Esophagus muscularis mucosa (tissue), 4 donors: ENCODE results near the gene NANOG. TPM values are rescaled to one million over a fixed set of nuclear protein-coding genes. Genes with fewer than 3 reads are reported as not detected.
"Not testable (repeated sequence)": the region's sequence is repeated elsewhere in the genome, so short reads cannot be mapped to it uniquely, and the experiment has no call there.

ENCODE experiments used
- DNase-seq: peaks from one replicate; pipeline ENCODE4 v3.0.0-alpha.2; 2017; ENCODE audit errors: extremely low spot score
- H3K27ac ChIP-seq, 4 donors: fragments of 200-600 bp; sonication (generic); replicated peaks in 1 of 4; 1 replicate in 3 of 4; 2 replicates in 1 of 4; pipeline ENCODE4 v1.5.1; 2016 to 2019; ENCODE audit warnings: mild to moderate bottlenecking in 1 of 4
- H3K27me3 ChIP-seq, 4 donors: fragments of 200-600 bp; sonication (generic); one replicate each; pipeline versions ENCODE4 v1.5.1 to v1.6.0; 2016 to 2019
- H3K36me3 ChIP-seq, 4 donors: fragments of 200-600 bp; sonication (generic); one replicate each; pipeline ENCODE4 v1.5.1; 2016 to 2019
- H3K4me1 ChIP-seq, 4 donors: fragments of 200-600 bp; sonication (generic); one replicate each; pipeline ENCODE4 v1.5.1; 2016 to 2019
- H3K4me3 ChIP-seq, 4 donors: fragments of 200-600 bp; sonication (generic); 1 replicate in 2 of 4; 2 replicates in 2 of 4; pipeline ENCODE4 v1.5.1; 2016 to 2019; ENCODE audit warnings: mild to moderate bottlenecking in 4 of 4, moderate library complexity in 1 of 4
- H3K9me3 ChIP-seq, 4 donors: fragments of 200-600 bp; sonication (generic); 1 replicate in 3 of 4; 2 replicates in 1 of 4; pipeline ENCODE4 v1.5.1; 2016 to 2019
- CTCF ChIP-seq, 3 experiments: fragments of 200-600 bp in 2 of 3; fragments of 450-650 bp in 1 of 3; sonication (generic) in 2 of 3; IDR thresholded peaks; one replicate each; pipeline ENCODE4 v1.5.1; 2017 to 2019; ENCODE audit warnings: antibody characterized with exemption in 3 of 3, mild to moderate bottlenecking in 2 of 3, moderate library complexity in 1 of 3
- EP300 ChIP-seq: sonication (generic); formaldehyde crosslinking; IDR thresholded peaks from one replicate; pipeline ENCODE4 v1.6.1; 2017; ENCODE audit warnings: antibody characterized with exemption
- POLR2A ChIP-seq: fragments of 450-650 bp; IDR thresholded peaks from one replicate; pipeline ENCODE4 v1.6.1; 2017; ENCODE audit warnings: antibody characterized with exemption, moderate library complexity, mild to moderate bottlenecking, low read depth
- POLR2AphosphoS5 ChIP-seq, 2 donors: sonication (generic); formaldehyde crosslinking; IDR thresholded peaks; one replicate each; pipeline ENCODE4 v1.6.1; 2017; ENCODE audit warnings: antibody characterized with exemption in 2 of 2
- WGBS: methylation state at CpG from one replicate; pipeline ENCODE4 v1.1.5; 2018; 5-methylcytosine and 5-hydroxymethylcytosine counted together
- intact Hi-C: fragments of 100-400 bp; cut with DNase I; formaldehyde crosslinking; loops from one replicate; pipeline ENCODE4 v1.15.1; 2023
- total RNA-seq, 4 donors: library from RNA; depleted of rRNA; stranded (reverse); fragments of >200 nt; gene quantifications; one replicate each; pipeline versions ENCODE4 v1.1.0 to v1.2.1, GENCODE V29; 2016

The NANOG gene
- total RNA-seq, 4 donors from 2014 or later: not detected

GRCh38 chr12:7751394-7751793 lies 37.8 kb upstream of the NANOG start:
- Histone ChIP-seq H3K36me3 (no peaks in the 10 kb centered on the region), H3K27ac (no peak overlapping the region), H3K4me1 (no peaks in the 10 kb centered on the region), H3K27me3 (peaks cover 0 to 9% (median 0%) of the 10 kb centered on the region in 4 donors), H3K9me3 (no peaks in the 10 kb centered on the region), H3K4me3 (no peak overlapping the region)
- no peak for TF ChIP-seq POLR2A
- no peak for TF ChIP-seq CTCF (IDR thresholded peaks at IDR 0.05)
- TF ChIP-seq EP300: no peak
- no peak for TF ChIP-seq POLR2AphosphoS5 (IDR thresholded peaks at IDR 0.05)
- no peak for DNase-seq
- 94% methylated on average over 20 of the region's 20 CpGs for WGBS
- intact Hi-C loops: no loop called here

GRCh38 chr12:7751941-7752922 lies 37.0 kb upstream of the NANOG start:
- intact Hi-C loops: not testable (repeated sequence)

GRCh38 chr12:7755668-7756067 lies 33.5 kb upstream of the NANOG start:
- H3K4me1 ChIP-seq, H3K27ac ChIP-seq, intact Hi-C loops, H3K9me3 ChIP-seq, H3K4me3 ChIP-seq, H3K36me3 ChIP-seq, DNase-seq: not testable (repeated sequence)
- 92% methylated on average over 9 of the region's 9 CpGs for WGBS
- peaks cover 0 to 12% (median 0%) of the 10 kb centered on the region in 4 donors for H3K27me3 ChIP-seq

More at GRCh38 chr12:7751941-7752922, 37.0 kb upstream of the NANOG start:
- H3K36me3 ChIP-seq, H3K27ac ChIP-seq, H3K4me1 ChIP-seq, DNase-seq, H3K4me3 ChIP-seq, H3K9me3 ChIP-seq: not testable (repeated sequence)
- peaks cover 0 to 12% (median 0%) of the 10 kb centered on the region in 4 donors for H3K27me3 ChIP-seq
- 92% methylated on average over 23 of the region's 48 CpGs for WGBS

- Histone ChIP-seq H3K4me3 (no peak overlapping the region), H3K27me3 (peaks cover 0 to 12% (median 0%) of the 10 kb centered on the region in 4 donors), H3K4me1 (no peaks in the 10 kb centered on the region), H3K27ac (no peak overlapping the region), H3K36me3 (no peaks in the 10 kb centered on the region), H3K9me3 (no peaks in the 10 kb centered on the region)
- intact Hi-C loops: no loop called here
- no peak for DNase-seq
- TF ChIP-seq EP300 (no peak), CTCF (IDR thresholded peaks at IDR 0.05) (no peak), POLR2A (no peak), POLR2AphosphoS5 (IDR thresholded peaks at IDR 0.05) (no peak)
- WGBS: 63% methylated on average over 2 of the region's 2 CpGs
These were observed 32.2 kb upstream of the NANOG start for GRCh38 chr12:7756993-7757392.

- H3K27me3 ChIP-seq: peaks cover 0 to 12% (median 0%) of the 10 kb centered on the region in 4 donors
- no peak for DNase-seq
- H3K4me3 ChIP-seq: no peak overlapping the region
- no peaks in the 10 kb centered on the region for H3K4me1 ChIP-seq
- TF ChIP-seq CTCF (IDR thresholded peaks at IDR 0.05) (no peak), POLR2AphosphoS5 (IDR thresholded peaks at IDR 0.05) (no peak), EP300 (no peak), POLR2A (no peak)
- H3K36me3 ChIP-seq: no peaks in the 10 kb centered on the region
- 45% methylated on average over 9 of the region's 9 CpGs for WGBS
- no peak overlapping the region for H3K27ac ChIP-seq
- intact Hi-C loops: no loop called here
- H3K9me3 ChIP-seq: no peaks in the 10 kb centered on the region
These were observed 30.4 kb upstream of the NANOG start for GRCh38 chr12:7758766-7759140.
